IPS DF 4.7 (cell line): ENCODE data around the gene ZNF76.
"Not testable (repeated sequence)": the region's sequence is repeated elsewhere in the genome, so short reads cannot be mapped to it uniquely, and the experiment has no call there.

ENCODE experiments used
- DNase-seq: peaks from one replicate; pipeline ENCODE4 v3.0.0-alpha.2; 2013; ENCODE audit warnings: low spot score; ENCODE audit errors: extremely low read depth

Gene ZNF76

DNA sequence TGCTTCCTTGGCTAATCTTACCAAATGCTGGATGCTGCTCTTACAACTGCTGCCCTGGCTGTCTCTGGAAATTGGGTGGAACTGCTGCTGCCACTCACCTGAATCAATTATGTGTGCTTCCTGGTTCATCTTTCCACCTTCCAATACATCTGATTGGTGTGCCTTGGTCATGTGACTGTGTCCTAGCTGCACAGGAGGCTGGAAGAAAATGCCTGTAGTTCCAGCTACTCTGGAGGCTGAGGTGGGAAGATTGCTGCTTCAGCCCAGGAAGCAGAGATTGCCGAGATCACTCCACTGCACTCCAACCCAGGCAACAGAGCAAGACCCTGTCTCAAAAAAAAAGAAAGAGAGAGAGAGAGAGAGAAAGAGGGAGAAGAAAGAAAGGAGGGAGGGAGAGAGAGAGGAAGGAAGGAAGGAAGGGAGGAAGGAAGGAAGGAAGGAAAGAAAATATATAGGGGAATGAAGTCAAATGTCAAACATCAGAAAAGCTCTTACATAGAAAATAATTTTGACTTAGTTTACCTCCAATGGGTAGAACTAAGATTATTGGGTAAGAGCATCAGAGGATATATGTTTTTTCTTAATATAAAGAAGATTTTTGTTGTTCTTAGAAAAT is 68.7 kb downstream of the ZNF76 start:
- no peak for DNase-seq

GRCh38 chr6:35328965-35329364 is 69.4 kb downstream of the ZNF76 start:
- DNase-seq = not testable (repeated sequence)

DNA sequence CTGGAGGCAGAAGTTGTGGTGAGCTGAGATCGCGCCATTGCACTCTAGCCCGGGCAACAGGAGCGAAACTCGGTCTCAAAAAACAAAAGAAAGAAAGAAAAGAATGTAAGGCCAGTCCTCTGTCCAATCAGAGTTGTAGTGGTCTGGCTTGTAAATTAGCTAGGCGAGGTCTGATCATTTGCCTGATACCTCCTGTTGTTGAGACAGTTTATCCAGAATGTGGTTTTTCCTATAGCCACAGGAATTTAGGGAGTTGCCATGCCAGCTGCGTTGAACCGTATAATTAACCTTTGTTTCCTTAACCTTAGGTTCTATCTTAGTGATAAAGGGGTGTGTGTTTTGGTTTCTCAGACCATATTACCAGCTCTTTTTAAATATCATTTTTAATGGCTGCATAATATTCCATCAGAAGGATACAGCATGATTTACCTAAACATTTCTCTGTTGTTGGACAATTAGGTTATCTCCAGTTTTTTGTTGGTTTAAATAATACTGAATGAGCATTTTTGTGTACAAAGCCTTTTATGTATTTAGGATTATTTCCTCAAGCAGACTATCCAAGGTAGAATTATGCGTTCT is 71.1 kb downstream of the ZNF76 start:
- no peak for DNase-seq

- DNase-seq = not testable (repeated sequence)
These were observed 72.7 kb downstream of the ZNF76 start for GRCh38 chr6:35332074-35332887.

DNA sequence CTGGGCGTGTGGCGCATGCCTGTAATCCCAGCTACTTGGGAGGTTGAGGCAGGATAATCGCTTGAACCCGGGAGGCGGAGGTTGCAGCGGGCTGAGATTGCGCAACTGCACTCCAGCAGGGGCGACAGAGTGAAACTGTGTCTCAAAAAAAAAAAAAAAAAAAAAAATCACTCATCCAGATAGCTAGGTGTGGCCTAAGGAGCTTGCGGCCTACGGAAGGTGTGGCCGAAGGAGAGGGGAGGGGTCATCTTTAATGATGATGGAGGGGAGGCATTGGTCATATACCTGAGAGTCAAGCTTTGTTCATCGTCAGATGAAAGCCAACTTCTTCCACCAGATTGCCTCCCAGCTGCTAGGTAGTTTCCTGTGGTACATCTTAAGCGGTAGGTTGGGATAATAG is 82.0 kb downstream of the ZNF76 start:
- DNase-seq = no peak

GRCh38 chr6:35342258-35343091 is 82.9 kb downstream of the ZNF76 start, which contains the start of gene PPARD:
PPARD (plus strand) TSS chr6:35342558; CDS start chr6:35411088, 68,530 bp downstream.
- DNase-seq = no peak

DNA sequence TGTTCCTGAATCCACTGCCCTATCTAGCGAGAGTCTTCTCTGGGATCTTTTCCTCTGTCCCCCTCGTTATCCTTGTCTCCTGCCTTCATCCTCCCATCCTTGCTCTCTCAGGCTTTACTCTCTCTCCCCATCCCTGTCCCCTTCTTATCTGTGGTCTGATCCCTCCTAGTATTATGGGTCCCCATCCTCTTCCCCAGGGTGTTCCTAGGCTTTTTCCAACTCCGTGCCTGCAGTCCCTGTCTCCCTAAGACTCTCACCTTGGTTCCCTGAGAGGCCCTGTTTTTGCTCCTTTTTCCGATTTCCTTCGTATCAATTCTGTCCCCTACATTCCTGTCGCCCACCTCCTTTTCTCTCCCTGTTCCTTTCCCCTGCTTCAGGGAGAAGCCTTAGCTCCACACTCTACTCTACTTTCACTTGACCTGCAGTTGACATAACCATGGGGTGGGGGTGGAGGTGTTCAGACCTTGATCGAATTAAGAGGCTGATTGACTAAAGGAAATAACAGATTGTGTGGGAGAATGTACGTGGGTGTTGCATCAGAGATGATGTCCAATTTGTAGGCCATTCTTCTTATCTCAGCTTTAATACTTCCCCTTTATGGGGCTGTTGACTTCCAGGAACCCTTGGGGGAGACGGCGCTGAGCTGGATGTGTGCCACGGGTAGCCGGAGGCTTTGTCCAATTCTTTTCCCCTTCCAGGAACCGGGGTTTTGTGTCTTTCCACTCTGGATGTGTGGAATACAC is 83.7 kb downstream of the ZNF76 start:
- no peak for DNase-seq

- DNase-seq = no peak
These were observed 84.5 kb downstream of the ZNF76 start for GRCh38 chr6:35343835-35344550.
